SKM-1 treated with dmso at 0.1 percent for 144 hours (cell line): ENCODE results near the gene SLC39A11.
"Not testable (repeated sequence)": the region's sequence is repeated elsewhere in the genome, so short reads cannot be mapped to it uniquely, and the experiment has no call there.

Experiments used
- DNase-seq: peaks from one replicate; lab custom pipeline; 2025; ENCODE audit not compliant: unreplicated experiment; lab: John Stamatoyannopoulos, UW

The SLC39A11 gene

GRCh38 chr17:72846399-72846798 is 246.1 kb downstream of the SLC39A11 start:
- no peak for DNase-seq

GRCh38 chr17:72843591-72843990 is 248.9 kb downstream of the SLC39A11 start:
- DNase-seq, result no peak

DNA sequence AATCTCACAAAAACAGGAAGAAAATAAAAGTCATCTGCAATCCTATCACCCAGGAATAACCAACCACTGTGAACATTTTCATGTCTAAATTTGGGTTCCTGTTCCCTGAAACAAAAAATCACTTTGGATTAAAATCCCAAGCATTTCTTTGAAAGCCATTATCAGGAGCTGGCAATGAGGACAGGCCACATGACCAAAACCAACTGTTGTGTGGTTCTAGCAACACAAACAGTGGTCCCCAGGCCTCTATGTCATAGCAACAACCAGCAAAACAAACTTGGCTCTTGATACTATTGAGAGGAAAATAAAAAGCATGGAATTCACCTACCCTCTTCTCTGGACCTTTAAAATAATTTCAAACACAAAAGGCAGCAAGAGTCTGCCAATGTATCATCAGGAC is 252.5 kb downstream of the SLC39A11 start:
- DNase-seq, result no peak

DNA sequence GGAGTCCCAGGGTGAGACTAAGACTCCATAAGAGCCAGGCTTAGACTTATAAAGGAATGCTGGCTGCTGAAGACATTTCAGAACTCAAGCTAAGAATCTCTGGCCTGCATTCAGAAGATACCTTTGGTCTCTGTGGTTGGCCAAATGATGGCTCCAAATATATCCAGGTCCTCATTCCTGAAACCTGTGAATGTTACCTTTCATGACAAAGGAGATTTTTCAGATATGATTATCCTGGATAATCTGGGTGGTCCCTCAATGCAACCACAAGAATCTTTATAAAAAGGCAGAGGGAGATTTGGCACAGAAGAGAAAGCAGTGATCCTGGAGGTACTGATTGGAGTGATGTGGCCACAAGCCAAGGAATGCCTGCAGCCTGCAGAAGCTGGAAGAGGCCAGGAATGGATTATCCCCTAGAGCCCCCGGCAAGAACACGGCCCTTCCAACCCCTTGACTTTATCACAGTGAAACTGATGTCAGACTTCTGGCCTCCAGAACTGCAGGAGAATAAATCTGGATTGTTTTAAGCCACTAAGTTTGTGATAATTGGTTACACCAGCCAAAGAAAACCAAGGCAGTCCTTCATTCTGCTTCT is 253.3 kb downstream of the SLC39A11 start:
- no peak for DNase-seq

DNA sequence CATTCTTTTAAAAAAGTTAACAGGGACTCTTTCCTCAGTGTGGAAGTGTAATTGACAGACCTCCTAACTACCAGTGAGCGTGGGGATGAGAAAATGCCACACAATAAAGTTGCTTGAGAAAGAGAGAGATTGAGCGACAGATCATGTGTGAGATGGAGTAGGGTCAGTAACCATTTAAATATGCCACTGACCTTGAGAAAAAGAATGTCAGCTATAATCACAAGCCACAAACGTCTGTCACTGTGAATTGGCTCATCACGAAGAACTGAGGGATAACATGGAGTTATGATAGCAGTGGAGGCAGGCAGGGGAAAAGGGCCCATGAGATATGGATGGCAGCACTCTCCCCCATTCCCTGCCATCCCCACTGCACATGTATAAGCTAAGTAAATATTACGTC is 253.9 kb downstream of the SLC39A11 start:
- no peak for DNase-seq

DNA sequence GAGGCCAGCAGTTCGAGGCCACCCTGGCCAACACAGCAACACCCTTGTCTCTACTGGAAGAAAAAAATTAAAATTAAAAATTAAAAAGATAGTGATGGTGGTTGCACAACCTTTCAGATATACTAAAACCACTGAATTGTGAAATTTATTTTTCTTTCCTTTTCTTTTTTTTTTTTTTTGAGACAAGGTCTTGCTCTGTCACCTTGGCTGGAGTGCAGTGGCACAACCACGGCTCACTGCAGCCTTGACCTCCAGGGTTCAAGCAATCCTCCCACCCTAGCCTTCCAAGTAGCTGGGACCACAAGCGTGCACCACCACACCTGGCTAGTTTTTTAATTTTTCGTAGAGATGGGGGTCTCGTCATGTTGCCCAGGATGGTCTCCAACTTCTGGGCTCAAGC is 254.4 kb downstream of the SLC39A11 start:
- DNase-seq, result no peak

- no peak for DNase-seq
These were observed 255.2 kb downstream of the SLC39A11 start for GRCh38 chr17:72837335-72837734.

GRCh38 chr17:72833128-72833765 is 259.2 kb downstream of the SLC39A11 start:
- no peak for DNase-seq

GRCh38 chr17:72832306-72832705 is 260.2 kb downstream of the SLC39A11 start:
- no peak for DNase-seq

- no peak for DNase-seq
These were observed 262.6 kb downstream of the SLC39A11 start for GRCh38 chr17:72829883-72830282.

GRCh38 chr17:72826602-72827001 is 265.9 kb downstream of the SLC39A11 start:
- DNase-seq, result no peak

DNA sequence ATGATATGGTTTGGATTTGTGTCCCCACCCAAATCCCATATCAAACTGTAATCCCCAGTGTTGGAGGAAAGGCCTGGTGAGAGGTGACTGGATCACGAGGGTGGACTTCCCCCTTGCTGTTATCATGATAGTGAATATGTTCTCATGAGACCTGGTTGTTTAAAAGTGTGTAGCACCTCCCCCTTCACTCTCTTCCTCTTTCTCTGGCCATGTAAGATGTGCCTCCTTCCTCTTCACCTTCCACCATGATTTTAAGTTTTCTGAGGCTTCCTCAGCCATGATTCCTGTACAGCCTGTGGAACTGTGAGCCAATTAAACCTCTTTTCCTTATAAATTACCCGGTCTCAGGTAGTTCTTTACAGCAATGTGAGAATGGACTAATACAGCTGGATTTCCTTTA is 266.4 kb downstream of the SLC39A11 start:
- DNase-seq, result not testable (repeated sequence)

GRCh38 chr17:72825218-72825617 is 267.3 kb downstream of the SLC39A11 start:
- DNase-seq, result no peak

DNA sequence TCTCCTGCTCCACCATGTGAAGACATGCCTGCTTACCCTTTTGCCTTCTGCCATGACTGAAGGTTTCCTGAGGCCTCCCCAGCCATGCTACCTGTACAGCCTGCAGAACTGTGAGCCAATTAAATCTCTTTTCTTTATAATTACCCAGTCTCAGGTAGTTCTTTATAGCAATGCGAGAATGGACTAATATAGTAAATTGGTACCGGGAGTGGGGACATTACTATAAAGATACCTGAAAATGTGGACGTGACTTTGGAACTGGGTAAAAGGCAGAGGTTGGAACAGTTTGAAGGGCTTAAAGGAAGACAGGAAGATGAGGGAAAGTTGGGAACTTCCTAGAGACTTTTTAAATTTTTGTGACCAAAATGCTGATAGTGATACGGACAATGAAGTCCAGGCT is 268.2 kb downstream of the SLC39A11 start:
- DNase-seq, result not testable (repeated sequence)

GRCh38 chr17:72822358-72823023 is 270.0 kb downstream of the SLC39A11 start:
- no peak for DNase-seq

GRCh38 chr17:72816406-72816805 is 276.1 kb downstream of the SLC39A11 start:
- no peak for DNase-seq

DNA sequence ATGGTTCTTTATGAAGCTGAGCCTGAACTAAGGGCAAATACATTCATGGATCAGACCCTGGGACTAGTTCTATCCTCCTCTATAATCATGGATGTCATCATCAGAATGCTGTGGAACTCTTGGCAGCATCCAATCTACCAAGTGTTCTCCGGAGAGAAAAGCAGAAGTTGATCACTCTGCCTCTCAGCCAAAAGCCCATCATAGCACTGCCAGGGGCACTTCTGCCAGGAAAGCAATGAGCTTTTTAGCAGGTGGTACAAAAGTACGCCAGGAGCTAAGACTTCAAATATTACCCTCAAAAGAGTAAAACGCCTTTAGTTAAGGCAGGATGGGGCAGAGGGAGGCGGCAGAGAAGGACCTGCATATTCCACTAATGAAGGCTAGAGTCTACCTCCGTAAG is 279.0 kb downstream of the SLC39A11 start:
- no peak for DNase-seq

DNA sequence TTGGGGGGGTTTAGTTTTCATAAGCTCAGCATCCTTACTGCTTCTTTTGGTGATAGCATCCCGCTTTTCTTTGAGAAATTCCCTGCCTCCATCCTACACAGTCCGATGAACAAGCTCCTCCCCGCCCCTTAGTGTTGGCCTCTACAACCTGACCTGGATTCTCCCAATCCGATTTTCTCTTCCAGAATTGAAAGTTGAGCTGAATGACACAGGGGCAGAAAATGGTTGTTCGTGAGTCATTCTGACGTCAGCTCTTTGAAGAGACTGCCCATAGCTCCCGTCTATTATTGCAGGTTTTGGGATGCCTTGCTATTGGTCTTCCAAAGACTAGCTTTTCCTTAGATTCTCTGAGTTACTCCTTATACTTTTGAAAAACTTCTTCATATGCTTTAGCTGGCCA is 279.7 kb downstream of the SLC39A11 start:
- no peak for DNase-seq

DNA sequence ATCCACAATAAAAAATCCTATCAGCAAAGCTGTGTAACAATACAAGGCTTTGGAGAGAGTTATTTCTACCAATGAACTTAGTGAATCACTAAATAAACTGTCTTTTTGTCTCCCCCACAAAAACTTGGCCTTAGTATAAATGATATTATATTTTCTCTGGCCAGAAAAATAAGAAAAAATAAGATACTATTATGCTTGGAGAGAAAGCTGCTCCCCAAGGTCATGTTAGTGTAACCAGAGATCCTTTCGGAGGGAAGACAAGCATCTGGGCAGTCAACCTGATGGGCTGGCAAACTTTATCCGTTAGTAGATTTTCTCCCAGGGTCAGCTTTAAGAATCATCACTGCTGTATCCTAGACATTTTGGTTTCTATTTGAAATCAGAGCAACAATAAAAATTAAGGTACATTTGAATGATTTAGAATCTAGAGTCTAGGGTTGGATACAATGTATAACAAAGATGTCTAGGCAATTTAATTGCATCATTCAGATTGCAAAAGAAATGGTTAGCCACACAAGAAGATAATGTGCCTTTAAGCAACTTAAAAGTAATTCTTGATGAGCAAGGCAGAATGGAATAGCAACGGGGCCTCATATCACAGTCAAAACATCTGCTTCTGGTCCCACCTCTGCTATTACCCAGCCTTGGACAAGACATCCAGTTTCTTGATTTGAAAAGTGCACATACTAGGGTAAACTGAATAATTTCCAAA is 280.4 kb downstream of the SLC39A11 start:
- DNase-seq, result no peak

DNA sequence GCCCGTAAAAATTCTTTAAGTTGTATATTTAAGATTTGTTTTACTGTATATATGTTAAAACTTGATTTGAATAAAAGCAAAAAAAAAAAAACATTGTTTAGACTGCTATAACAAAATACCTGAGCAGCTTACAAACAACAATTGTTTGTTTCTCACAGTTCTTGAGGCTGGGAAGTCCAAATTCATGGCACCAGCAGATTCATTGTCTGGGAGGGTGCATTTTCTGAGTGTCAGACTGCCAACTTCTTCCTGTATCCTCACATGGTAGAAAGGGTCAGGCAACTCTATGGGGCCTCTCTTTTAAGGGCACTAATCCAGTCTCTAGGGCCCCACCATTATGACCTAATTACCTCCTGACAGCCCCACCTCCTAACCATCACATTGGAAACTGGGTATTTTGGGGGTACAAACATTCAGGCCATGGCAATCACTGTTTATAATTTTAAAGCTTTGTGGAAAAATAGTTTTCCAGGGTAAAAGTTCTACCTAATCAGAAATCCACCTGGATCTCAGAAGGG is 281.4 kb downstream of the SLC39A11 start:
- DNase-seq, result no peak

DNA sequence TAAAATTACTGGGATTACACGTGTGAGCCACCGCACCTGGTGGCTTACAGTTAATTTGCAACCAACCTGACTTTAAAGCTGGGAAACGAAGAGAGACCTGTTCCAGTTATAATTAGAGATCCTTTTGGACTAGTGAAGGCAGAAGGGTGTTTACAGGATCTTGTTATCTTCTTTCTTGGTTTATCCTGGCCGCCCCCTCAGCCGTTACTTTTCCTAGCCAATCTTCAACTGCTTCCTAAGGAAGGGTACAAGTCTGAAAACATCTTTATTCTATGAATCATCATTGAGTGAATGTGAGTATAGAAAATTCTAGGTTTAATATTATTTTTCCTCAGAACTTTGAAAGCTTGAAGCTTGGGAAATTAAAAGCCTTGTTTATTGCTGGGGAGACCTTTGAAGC is 286.5 kb downstream of the SLC39A11 start:
- DNase-seq, result no peak
